Measurements from ENCODE around the gene FTSJ3.

The FTSJ3 gene

GRCh38 chr17:63838631-63839171 is 11.2 kb upstream of the FTSJ3 start:
- no peak for TF ChIP-seq POLR2A (IDR thresholded peaks at IDR 0.05; ENCODE audit: low read depth, low read length)
- no peak for DNase-seq (ENCODE audit: insufficient read length, low spot score)
- no peak for FAIRE-seq

DNA sequence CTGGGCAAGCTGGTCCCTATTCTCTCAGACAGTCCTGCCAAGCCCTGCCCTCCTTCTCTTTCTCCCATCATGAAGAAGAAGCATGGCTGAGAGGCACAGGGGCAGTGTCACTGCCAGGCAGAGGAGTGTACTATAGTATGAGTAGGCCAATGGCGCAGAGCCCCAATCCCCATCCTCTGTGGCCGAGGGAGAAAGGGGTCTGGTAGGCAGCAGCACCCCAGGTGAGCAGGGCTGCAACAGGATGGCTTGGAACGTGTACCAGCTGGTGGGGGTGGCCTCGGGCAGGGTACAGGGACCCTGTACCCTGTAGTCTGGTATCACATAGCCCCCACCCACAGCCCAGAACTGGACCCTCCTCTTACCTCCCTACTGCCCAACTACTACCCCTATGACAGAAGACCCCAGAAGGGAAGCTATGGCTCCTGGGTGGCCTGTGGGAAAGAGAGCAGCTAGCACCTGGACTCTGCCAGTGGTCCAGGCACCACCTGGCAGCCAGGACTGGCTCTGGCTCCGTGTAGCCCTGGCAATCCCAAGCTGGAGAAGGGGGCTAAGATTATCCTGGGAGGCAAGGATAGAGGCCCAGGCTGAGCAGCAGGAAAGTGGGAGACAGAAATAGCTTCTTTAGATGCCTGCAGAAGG is 10.6 kb upstream of the FTSJ3 start:
- no peak for FAIRE-seq

GRCh38 chr17:63837480-63837879 is 10.0 kb upstream of the FTSJ3 start:
- no peak for DNase-seq (ENCODE audit: insufficient read length, low spot score)
- TF ChIP-seq POLR2A (IDR thresholded peaks at IDR 0.05; ENCODE audit: low read depth, low read length) = no peak
- no peak for FAIRE-seq

More for the DNA sequence above, 10.6 kb upstream of the FTSJ3 start:
- DNase-seq (ENCODE audit: insufficient read length, low spot score) = no peak
- TF ChIP-seq POLR2A (IDR thresholded peaks at IDR 0.05; ENCODE audit: low read depth, low read length) = no peak

- FAIRE-seq = no peak
- no peak for DNase-seq (ENCODE audit: insufficient read length, low spot score)
- no peak for TF ChIP-seq POLR2A (IDR thresholded peaks at IDR 0.05; ENCODE audit: low read depth, low read length)
These were observed 9.3 kb upstream of the FTSJ3 start for GRCh38 chr17:63836811-63837210.

DNA sequence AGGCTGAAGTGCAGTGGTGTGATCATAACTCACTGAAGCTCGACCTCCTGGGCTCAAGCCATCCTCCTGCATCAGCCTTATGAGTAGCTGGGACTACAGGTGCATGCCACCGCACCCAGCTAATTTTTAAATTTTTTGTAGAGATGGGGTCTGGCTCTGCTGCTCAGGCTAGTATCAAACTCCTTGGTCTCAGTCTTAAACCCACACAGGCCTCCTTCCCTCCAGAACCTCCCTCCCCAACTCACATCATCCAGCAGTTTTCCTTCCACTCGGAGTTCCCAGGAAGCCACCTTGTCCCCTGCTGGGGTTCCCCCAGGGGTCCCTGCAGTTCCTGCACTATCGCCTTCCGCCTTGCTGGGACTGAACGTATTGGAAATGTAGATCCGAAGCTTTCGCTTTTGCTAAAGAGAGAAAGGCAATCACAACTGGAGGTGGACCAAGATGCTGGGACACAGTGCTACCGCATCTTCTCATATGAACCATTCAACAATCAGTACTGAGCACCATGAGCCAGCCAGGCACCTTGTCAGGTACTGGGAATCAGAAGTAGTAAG is 7.8 kb upstream of the FTSJ3 start:
- DNase-seq (ENCODE audit: insufficient read length, low spot score) (no peak), FAIRE-seq (no peak)
- no peak for TF ChIP-seq POLR2A (IDR thresholded peaks at IDR 0.05; ENCODE audit: low read depth, low read length)

DNA sequence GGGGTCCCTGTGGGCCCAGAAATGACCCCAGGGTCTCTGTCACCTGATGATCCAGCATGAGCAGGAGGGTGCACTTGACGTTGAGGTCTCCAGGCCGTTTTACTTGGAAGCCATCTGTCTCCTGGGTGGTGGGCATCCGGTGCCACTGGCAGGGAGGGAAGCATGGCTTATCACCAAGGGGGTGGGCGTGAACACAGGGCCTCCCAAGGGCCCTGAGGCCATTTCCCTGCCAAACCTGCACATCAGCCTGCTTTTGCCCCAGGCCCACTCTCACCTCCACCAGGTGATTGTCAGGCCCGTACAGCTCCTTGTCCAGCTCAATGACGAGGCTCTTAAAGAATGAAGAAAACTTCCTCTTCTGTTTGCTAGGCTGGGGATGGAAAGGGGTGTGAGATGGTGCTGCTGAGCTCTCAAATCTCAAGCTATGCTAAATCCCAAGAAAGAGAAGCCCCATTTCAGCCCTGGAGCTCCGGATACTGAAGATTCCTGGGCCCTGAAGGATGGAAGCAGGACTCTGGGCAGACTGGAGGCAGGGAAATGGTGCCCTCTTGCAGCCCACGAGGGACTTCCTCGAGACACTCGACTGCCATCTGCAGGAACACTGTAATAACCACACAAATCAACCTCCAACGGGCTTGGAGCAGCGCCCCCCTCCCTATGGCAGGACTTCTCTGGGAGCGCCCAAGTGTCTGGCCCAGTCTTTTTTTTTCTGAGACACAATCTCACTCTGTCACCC is 7.1 kb upstream of the FTSJ3 start:
- DNase-seq (ENCODE audit: insufficient read length, low spot score) (peak; percentile 55), FAIRE-seq (no peak)
- no peak for TF ChIP-seq POLR2A (IDR thresholded peaks at IDR 0.05; ENCODE audit: low read depth, low read length)

- DNase-seq (ENCODE audit: insufficient read length, low spot score) (no peak), FAIRE-seq (no peak)
- no peak for TF ChIP-seq POLR2A (IDR thresholded peaks at IDR 0.05; ENCODE audit: low read depth, low read length)
These were observed 6.4 kb upstream of the FTSJ3 start for GRCh38 chr17:63833741-63834373.

- no peak for DNase-seq (ENCODE audit: insufficient read length, low spot score)
- no peak for FAIRE-seq
- no peak for TF ChIP-seq POLR2A (IDR thresholded peaks at IDR 0.05; ENCODE audit: low read depth, low read length)
These were observed 5.7 kb upstream of the FTSJ3 start for GRCh38 chr17:63833026-63833740.

DNA sequence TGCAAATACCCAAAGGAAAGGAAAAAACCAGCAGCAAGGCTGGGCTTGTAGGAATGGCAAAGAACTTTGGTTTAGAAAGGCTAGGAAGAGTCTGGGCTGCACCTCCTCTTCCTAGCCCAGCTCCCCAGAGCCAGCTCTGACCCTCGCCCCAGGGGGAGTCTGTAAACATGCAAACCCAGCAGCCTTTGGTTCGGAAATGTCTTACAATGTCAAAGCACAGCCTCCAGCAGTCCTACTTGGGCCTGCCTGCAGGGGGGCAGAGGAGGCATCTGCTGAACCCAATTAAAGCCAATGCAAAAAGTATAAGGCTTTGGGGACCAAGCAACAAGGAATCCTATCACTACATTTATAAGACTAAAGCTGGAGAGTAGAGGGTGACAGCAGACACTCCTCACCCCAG is 5.0 kb upstream of the FTSJ3 start:
- DNase-seq (ENCODE audit: insufficient read length, low spot score) = no peak
- no peak for TF ChIP-seq POLR2A (IDR thresholded peaks at IDR 0.05; ENCODE audit: low read depth, low read length)
- no peak for FAIRE-seq

- FAIRE-seq (no peak), DNase-seq (ENCODE audit: insufficient read length, low spot score) (no peak)
- no peak for TF ChIP-seq POLR2A (IDR thresholded peaks at IDR 0.05; ENCODE audit: low read depth, low read length)
These were observed 4.6 kb upstream of the FTSJ3 start for GRCh38 chr17:63832014-63832413.

DNA sequence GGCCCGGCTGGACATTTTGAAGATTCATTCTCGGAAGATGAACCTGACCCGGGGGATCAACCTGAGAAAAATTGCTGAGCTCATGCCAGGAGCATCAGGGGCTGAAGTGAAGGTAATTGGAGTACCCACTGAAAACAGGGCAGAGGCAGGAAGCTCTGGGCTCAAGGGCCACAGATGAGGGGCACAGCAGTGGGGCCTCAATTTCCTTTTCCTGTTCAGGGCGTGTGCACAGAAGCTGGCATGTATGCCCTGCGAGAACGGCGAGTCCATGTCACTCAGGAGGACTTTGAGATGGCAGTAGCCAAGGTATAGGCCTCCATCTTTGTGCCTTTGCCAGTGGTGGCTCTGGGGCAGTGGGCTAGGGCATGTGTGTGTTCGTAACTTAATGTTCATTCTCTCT is 4.0 kb upstream of the FTSJ3 start:
- no peak for DNase-seq (ENCODE audit: insufficient read length, low spot score)
- no peak for FAIRE-seq
- TF ChIP-seq POLR2A (IDR thresholded peaks at IDR 0.05; ENCODE audit: low read depth, low read length) = no peak

DNA sequence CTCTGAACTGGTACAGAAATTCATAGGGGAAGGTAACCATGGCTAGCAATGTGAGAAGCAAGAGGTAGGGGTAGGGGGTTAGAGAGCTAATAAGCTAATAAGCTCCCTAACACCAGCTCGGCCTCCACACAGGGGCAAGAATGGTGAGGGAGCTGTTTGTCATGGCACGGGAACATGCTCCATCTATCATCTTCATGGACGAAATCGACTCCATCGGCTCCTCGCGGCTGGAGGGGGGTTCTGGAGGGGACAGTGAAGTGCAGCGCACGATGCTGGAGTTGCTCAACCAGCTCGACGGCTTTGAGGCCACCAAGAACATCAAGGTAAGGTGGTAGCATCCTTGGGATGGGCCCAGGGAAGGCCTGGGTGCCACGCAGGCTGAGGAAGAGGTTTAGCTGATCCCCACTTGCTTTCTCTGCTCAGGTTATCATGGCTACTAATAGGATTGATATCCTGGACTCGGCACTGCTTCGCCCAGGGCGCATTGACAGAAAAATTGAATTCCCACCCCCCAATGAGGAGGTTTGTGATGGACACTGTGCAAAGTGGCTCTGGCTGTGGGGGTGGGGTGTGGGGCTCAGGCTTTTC is 3.5 kb upstream of the FTSJ3 start:
- DNase-seq (ENCODE audit: insufficient read length, low spot score) = no peak
- no peak for TF ChIP-seq POLR2A (IDR thresholded peaks at IDR 0.05; ENCODE audit: low read depth, low read length)
- no peak for FAIRE-seq

DNA sequence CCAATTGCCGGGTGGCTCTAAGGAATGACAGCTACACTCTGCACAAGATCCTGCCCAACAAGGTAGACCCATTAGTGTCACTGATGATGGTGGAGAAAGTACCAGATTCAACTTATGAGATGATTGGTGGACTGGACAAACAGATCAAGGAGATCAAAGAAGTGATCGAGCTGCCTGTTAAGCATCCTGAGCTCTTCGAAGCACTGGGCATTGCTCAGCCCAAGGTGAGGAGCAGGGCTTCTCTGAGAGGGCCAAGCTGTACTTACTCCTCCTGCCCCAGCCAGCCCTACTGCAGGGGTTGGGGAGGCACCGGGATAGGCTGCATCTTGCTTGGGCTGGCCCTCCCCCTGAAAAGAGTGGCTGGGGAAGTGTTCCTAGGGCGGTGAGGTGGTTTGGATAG is 2.8 kb upstream of the FTSJ3 start:
- FAIRE-seq (no peak), DNase-seq (ENCODE audit: insufficient read length, low spot score) (no peak)
- no peak for TF ChIP-seq POLR2A (IDR thresholded peaks at IDR 0.05; ENCODE audit: low read depth, low read length)
